Activated CD8-positive, alpha-beta memory T cell treated with anti-CD3 and anti-CD28 coated beads for 36 hours (primary cell): ENCODE measurements around the gene DIP2B. TPM values are rescaled to one million over a fixed set of nuclear protein-coding genes. Genes with fewer than 3 reads are reported as not detected.

Experiments used
- CTCF ChIA-PET: fragments of 350-600 bp; sonication (Branson Sonifier 250); formaldehyde crosslinking; loops from one replicate; lab custom pipeline; 2021; ENCODE audit warnings: antibody characterized with exemption; lab: Charles Lee
- POLR2A ChIA-PET: fragments of 350-600 bp; sonication (Branson Sonifier 250); formaldehyde crosslinking; loops from one replicate; lab custom pipeline; 2021; ENCODE audit warnings: antibody characterized with exemption; lab: Charles Lee
- total RNA-seq, 2 experiments: library from RNA; stranded (reverse); gene quantifications; one replicate each; pipeline ENCODE4 v1.2.3, GENCODE V29; 2021

DIP2B gene
- total RNA-seq, 2 experiments from 2014 or later: 21.7 to 22.2 TPM

DNA sequence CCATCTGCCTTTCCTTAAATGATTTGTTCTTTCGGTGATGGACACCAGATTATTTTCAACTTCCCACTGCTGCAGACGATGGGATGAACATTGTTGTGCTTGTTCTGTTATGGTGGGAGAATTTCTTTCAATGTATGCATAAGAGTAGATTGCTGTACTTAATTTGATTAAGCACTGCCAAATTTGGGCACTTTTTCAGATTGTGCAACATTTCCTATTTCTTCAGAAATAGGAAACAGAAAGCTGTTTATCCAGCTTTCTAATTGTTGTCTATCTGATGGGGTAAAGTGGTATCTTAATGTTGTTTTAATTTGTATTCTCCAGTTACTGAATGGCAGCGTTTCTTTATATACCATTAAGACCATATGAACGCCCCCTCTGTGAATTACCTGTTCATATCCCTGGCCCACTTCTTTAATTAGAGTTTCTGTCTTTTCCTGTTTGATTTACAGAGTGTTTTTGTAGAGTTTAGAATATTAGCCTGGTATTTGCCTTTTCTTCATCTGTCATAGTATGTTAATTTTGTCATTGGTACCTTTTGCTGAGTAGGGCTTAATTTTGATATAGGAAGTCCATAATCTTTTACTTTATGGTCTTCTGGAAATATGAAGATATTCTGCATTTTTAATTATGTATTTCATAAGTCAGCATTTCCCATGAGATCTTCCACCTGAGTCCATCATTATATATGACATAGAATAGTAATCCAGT is 59.6 kb downstream of the DIP2B start:
- ChIA-PET CTCF (interaction anchor here (0.6 kb wide), 3 partner anchors 388 to 718 kb away, joined by 3 read pairs; no protein-coding TSS in a partner anchor), POLR2A (interaction anchor here (0.5 kb wide), 1 partner anchor 39 kb away, joined by 3 read pairs; no protein-coding TSS in a partner anchor)

DNA sequence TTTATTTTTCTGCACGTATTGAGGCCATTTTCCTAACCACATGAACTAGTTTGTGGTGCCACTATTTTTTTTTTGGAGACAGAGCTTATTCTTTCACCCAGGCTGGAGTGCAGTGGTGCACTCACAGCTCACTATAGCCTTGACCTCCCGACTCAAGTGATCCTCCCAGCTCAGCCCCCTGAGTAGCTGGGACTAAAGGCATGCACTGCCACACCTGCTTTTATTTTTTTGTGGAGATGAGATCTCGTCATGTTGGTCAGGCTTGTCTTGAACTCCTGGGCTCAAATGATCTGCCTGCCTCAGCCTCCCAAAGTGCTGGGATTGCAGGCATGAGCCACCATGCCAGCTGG is 60.1 kb downstream of the DIP2B start:
- POLR2A ChIA-PET: interaction anchor here (0.5 kb wide), 1 partner anchor 39 kb away, joined by 3 read pairs; no protein-coding TSS in a partner anchor
- CTCF ChIA-PET: no interaction called here

DNA sequence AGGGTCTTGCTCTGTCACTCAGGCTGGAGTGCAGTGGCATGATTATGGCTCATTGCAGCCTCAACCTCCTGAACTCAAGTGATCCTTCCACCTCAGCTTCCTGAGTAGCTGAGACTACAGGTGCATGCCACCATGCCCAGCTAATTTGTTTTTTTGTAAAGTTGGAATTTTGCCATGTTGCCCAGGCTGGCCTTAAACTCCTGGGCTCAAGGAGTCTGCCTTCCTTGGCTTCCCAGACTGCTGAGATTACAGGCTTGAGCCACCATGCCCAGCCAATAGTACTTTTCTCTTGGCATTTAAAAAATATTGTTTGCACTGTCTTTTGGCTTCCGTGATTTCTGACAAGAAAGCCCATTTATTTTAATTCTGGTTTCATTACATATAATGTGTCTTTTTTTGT is 61.3 kb downstream of the DIP2B start:
- ChIA-PET CTCF (no interaction called here), POLR2A (no interaction called here)

DNA sequence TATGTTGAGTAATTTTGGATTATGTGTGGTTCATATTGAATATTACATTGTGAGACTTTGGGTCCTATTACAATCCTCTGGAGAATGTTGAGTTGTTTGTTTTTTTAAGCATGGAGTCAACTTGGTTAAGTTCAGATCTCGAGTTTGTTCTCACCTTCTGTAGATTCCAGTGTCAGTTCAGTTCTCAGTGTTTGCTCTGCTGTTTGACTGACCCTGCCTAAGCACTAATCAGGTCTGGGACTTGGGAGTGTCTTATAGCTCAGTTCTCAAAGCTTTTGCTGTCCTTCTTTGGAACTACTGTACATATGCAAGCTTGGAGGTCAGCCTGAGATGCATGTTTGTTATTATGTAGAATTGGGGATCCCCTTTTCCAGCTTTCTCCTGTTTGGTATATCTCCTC is 63.1 kb downstream of the DIP2B start:
- CTCF ChIA-PET: interaction anchor here (1.4 kb wide), 1 partner anchor 64 kb away, joined by 3 read pairs; the partner anchor contains the start of gene DIP2B
- POLR2A ChIA-PET: no interaction called here

DNA sequence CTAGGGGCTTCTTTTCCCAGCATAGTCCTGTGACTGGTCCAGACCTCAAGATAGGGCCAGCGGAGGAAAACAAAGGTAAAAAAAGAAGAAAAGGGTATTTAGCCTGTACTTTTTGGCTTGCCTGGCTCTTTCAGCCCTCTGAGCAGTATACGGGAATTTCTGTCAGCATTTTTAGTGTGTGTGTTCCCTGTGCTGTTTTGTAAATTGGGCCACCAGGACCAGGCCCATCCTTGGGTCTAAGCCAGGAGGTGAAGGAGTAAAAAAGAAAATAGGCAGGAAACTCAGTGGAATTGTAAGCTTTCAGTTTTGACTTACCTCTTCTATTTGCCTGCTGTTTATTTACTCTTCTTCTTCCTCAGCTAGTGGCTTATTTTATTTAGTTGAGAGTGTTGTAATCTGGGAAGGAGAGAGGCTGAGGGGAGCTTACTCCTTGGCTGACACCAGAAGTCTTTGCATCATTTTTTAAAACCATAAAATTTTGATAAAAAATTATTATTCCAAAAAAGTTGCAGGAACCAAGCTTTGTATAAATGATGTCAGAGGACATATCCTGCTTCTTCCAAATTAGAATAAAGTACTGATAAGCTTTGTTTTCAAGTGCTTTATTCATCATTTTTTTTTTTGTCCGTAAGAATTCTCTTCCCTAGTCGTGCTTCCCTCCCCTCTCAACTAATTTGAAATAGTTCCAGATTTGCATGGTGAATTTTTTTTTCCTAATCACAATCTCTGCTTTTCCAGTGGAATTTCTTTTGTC is 63.7 kb downstream of the DIP2B start:
- POLR2A ChIA-PET: interaction anchor here (1.0 kb wide), 1 partner anchor 195 kb away, joined by 4 read pairs; the partner anchor contains the start of gene ATF1
- CTCF ChIA-PET: interaction anchor here (1.4 kb wide), 1 partner anchor 64 kb away, joined by 3 read pairs; the partner anchor contains the start of gene DIP2B

DNA sequence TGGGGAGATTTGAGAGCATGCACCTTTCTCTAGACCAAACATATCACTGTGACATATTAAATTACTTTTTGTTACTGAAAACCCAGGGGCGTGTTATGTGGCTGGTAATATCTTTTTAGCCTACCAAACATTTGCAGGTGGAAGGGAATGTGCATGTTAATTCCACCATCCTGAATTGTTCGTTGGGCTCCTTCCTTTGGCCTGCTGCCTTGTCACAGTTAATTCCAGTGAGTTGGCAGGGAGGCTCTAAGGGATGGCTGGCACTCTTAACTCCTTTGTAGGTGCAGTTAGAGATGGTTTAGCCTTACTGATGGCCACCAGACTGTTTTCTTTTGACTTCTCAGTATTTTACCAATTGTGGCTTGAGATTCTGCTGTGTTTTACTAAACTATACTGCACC is 64.5 kb downstream of the DIP2B start:
- ChIA-PET CTCF (no interaction called here), POLR2A (interaction anchor here (1.0 kb wide), 1 partner anchor 194 kb away, joined by 4 read pairs; the partner anchor contains the start of gene ATF1)

DNA sequence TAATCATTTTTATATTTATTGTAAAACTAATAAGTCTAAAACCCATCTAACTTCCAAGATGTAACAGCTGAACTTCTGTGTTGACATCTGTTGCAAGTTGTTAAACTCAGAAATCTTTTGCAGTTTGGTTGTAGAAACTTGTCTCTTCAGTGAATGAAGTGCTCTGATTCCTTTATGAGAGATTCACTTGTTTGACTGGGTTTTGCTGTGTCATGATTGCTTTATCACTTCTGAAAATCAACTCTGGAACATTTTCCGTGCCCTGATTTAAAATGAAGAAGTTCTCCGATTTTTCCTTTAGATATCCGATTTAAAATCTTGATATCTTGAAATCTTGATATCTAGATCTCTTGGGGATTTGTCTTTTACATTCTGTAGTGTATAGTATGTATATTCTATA is 65.1 kb downstream of the DIP2B start:
- POLR2A ChIA-PET: no interaction called here

DNA sequence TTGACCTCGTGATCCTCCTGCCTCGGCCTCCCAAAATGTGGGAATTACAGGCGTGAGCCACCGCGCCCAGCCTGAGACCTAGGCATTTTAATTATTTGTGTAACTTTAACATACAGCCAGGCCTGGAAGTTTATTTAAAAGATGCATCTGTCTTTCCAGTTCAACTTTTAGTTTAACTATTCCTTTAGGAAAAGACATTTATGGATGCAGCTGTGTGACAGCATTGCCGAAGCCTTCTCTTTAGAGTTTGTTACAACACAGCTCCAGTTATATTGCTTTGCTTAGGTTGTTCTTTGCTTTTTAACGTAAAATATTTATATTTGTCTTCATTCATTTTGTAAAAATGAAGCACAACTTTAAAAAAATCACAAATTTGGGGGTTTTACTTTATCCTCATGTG is 67.0 kb downstream of the DIP2B start:
- CTCF ChIA-PET: no interaction called here
- POLR2A ChIA-PET: no interaction called here

More for the DNA sequence above, 65.1 kb downstream of the DIP2B start:
- CTCF ChIA-PET: no interaction called here

DNA sequence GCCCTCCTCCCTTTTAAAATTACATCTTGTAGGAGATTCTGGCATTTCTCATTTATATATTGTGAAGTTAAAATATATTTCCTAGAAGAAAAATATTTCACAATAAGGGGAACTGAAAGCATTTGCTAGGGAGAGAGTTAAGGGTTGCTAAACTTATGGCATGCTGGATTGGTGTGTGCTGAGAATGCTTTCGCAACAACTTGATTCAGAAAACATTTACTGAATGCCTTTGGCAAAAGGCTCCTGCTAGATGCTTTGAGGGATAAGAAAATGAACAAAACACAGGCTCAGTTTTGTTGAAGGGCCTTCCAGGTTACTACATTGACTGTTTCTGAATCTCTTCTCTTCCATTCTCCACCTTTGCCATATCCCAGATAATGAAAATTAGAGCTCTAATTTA is 67.5 kb downstream of the DIP2B start:
- ChIA-PET POLR2A (no interaction called here), CTCF (no interaction called here)

DNA sequence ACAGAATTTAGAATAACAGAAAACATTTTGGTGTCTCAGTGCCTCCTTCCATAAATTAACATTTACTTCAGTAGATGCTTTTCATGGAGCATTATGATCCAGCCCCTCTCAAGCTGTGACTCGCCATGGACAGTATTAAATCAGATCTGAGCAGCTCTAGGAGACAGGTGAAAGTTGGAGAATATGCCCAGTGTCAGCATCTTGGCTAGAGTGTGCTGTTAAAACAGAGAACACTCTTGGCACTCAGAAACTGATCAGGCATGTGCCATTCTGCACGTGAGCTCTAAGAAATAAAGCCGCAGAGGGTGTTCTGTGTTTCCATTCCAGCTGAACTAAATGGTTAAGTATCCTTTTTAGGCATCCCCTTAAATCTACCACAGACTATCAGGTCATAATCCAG is 68.0 kb downstream of the DIP2B start:
- CTCF ChIA-PET: no interaction called here
- POLR2A ChIA-PET: no interaction called here

DNA sequence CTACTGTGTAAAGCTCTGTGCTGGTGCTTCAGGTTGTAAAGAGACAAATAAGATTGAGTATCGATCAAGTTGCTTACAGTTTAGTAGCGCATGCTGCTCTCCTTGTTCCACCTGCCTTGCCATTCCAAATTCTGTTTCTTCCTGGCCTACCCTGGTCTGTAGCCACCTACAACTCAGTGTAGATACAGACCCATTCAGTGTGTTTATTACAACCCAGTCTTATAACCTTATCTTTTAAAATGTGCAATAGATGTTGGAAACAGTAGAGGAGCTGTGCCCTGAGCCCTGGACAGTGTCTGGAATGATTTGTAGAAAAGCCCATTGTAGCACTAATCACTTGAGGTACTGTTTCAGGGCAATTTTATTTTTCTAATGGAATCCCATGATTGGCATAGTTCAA is 68.5 kb downstream of the DIP2B start:
- ChIA-PET CTCF (no interaction called here), POLR2A (no interaction called here)

DNA sequence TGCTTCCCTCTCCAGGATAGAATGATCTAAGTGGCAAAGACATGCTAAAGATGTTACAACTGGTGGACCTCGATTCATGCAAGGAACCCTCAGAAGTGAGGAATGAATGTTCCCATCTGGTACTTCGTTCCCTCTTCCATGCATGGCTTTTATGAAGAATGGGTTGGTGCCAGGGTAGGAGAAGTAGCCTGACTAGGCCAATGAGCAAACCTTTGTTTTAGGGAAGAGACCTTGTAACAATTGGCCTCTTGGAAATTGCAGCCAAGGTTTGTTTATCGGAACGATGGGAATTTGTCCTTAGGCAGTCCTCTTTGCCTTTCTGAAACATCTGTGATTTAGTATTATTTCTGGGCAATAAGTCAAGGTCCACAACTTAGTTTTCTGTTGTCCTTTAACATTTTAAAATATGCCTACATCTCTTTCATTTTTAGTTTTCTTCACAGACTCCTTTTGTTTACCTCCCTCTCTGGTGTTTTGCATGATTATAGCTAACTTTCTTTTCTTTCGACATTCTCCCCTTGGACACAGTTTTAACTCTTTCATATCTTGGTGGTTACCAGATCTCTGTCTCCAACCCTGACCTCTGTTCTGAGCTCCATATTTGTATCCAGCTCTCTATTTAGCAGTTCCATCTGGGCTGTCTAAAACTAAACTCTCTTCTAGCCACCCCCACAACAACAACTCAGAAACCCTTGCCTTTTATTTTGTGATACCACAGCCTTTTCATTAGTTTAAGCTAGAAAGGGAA is 70.0 kb downstream of the DIP2B start:
- POLR2A ChIA-PET: no interaction called here
- CTCF ChIA-PET: no interaction called here

DNA sequence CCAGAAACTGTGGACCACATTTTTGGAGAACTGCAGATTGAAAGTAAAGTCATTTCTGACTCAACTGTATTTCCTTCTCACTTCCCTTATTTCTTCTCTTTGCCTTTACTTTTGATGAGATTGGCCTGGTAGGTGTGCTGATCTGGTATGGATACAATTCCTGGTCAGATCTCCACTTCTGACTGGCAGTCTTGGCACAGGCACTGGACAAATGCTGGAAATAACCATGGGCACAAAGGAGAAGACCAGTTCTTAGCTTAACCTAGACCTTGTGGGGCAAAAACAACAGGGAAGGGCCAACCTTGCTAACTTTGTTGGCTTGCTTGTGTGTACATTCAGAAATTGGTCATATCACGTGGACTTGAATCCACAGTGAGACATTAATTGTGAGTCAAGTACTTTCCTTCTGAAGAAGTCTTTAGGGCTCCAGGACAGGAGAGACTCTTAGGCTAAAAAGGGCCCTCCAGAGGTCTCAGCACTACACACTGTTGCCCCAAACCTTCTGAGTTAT is 75.0 kb downstream of the DIP2B start:
- ChIA-PET POLR2A (no interaction called here), CTCF (interaction anchor here (1.8 kb wide), 1 partner anchor 70 kb away, joined by 6 read pairs; no protein-coding TSS in a partner anchor)

DNA sequence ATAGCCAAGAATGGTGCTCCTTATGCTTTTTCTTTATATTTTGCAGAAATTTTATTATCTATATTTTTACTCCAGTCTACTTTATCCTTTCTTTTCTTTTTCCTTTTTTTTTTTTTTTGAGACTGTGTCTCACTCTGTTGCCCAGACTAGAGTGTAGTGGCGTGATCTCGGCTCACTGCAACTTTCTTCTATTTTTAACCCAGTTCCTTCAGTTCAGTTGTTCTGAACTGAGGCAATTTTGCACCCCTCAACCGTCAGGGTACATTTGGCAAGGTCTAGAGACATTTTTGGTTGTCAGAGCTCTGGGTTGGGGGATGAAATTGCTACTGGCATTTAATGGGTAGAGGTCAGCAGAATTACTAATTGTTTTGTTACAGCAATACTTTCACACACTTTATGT is 75.7 kb downstream of the DIP2B start:
- ChIA-PET POLR2A (no interaction called here), CTCF (no interaction called here)

DNA sequence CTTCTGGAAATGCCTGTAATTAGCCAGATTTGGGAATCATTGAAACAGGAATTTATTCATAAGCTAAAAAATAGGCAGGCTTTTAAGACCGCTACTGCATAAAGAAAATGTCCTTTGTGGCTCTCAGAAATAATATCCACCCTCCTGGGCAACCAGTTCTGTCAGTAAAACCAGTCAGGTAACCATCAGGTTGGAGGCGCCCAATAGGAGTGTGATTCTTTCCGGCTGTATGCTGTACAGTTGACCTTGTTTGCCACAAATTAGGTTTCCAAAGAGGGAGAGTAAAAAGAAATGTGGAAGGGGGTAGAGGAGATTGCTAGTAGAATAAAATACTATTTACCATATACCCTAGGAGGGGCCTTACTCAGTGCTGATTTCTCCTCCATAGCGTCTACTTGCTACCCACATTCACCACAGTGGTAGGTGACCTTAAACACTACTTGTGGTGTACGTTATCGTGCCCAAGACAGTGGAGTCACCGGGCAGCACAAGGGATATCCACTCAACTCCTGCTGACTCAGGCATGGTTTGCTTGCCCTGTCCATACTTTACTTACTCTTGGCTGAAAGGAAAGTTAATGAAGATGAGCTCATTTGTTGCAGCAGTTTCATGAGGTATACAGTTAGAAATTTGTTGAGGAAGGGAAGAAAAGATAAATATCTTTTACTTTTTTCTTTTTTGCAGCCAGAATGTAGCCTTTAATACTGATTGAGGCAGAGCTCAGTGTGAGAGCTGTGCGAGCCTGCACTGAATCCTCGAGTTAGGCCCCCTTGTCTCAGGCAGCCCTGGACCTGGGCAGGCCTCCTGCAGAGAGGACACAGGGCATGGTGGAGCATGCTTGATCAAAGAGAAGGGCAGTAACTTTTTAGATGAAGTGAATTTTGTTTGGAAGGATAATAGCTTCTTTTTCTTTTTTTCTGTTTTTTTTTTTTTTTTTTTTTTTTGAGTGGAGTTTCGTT is 76.7 kb downstream of the DIP2B start:
- POLR2A ChIA-PET: interaction anchor here (0.6 to 1.0 kb wide), 2 partner anchors 26 to 497 kb away, joined by 3 to 7 read pairs; no protein-coding TSS in a partner anchor
- CTCF ChIA-PET: no interaction called here

DNA sequence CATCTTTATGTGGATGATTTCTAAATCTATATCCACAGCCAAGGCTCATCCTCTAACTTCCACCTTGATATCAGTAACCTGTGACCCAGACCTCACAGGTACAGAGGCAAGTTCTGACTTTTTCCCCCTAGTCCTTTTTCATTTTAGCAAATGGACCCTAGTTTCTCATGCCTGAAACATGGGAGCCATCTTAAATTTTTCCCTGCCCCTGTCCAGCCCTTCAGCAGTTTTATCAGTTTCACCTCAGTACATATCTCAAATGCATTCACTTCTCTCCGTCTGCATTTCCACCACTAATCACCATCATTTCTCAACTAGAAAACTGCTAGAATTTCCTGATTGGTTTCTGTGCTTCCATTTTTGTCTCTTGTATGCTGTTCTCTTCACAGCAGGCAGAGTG is 79.3 kb downstream of the DIP2B start:
- ChIA-PET POLR2A (no interaction called here), CTCF (no interaction called here)

DNA sequence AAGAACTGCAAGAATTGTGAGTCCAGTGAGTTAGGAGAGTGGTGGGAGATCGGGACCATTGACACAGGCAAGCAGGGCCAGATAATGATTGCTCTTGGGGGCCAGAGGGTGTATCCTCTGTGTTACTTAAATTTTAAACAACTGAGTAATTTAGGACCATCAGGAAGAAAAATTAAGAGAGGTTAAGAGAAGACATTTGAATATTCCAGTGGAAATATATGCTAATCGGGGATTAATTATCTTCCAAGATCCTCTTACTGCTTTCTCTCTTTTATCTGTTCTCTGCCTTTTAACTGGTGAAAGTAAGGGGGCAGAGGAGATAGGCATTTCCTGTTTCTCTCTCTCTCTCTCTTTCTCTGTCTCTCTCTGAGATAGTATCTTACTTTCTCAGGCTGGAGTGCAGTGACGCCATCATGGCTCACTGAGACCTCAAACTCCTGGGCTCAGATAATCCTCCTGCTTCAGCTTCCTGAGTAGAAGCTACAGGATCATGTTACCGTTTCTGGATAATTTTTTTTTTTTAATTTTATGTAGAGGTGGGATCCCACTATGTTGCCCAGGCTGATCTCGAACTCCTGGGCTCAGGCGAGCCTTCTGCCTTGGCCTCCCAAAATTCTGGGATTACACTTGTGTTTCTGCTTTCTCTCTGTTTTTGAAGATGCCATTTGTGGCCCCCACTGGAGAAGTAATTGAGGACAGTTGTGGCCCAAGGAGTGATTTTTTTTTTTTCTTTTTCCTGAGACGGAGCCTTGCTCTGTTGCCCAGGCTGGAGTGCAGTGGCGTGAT is 85.1 kb downstream of the DIP2B start:
- POLR2A ChIA-PET: interaction anchor here (0.6 kb wide), 1 partner anchor 126 kb away, joined by 3 read pairs; no protein-coding TSS in a partner anchor

More for the DNA sequence above, 85.1 kb downstream of the DIP2B start:
- CTCF ChIA-PET: interaction anchor here (1.2 kb wide), 1 partner anchor 85 kb away, joined by 4 read pairs; the partner anchor contains the start of gene DIP2B
